NK-92 treated with Interleukin-12 subunit alpha and Interleukin-12 subunit beta, amount 100 ng/mL, for 24 hours (cell line): ENCODE data around the gene ADGRD2.

Experiments used
- DNase-seq: peaks from one replicate; lab custom pipeline; 2025; lab: John Stamatoyannopoulos, UW

The ADGRD2 gene

GRCh38 chr9:124478354-124478753 is 28.1 kb downstream of the ADGRD2 start:
- no peak for DNase-seq

GRCh38 chr9:124479371-124479770 is 29.1 kb downstream of the ADGRD2 start:
- no peak for DNase-seq

GRCh38 chr9:124479947-124480620 is 29.8 kb downstream of the ADGRD2 start:
- no peak for DNase-seq

- no peak for DNase-seq
These were observed 30.4 kb downstream of the ADGRD2 start for GRCh38 chr9:124480621-124480981.

- no peak for DNase-seq
These were observed 30.9 kb downstream of the ADGRD2 start for GRCh38 chr9:124481115-124481514.

- no peak for DNase-seq
These were observed 32.3 kb downstream of the ADGRD2 start for GRCh38 chr9:124482431-124483031.

GRCh38 chr9:124483481-124483880 is 33.2 kb downstream of the ADGRD2 start:
- no peak for DNase-seq

GRCh38 chr9:124485201-124485600 is 35.0 kb downstream of the ADGRD2 start:
- DNase-seq: no peak

- DNase-seq: no peak
These were observed 35.7 kb downstream of the ADGRD2 start for GRCh38 chr9:124485936-124486335.

GRCh38 chr9:124486778-124487259 is 36.6 kb downstream of the ADGRD2 start:
- DNase-seq: no peak

GRCh38 chr9:124487260-124488182 is 37.3 kb downstream of the ADGRD2 start:
- DNase-seq: no peak

GRCh38 chr9:124488641-124489210 is 38.5 kb downstream of the ADGRD2 start:
- DNase-seq: no peak

GRCh38 chr9:124489222-124489621 is 39.0 kb downstream of the ADGRD2 start:
- DNase-seq: no peak

- DNase-seq: no peak
These were observed 39.8 kb downstream of the ADGRD2 start for GRCh38 chr9:124490004-124490403.

GRCh38 chr9:124491049-124491975 is 41.1 kb downstream of the ADGRD2 start:
- DNase-seq: no peak

GRCh38 chr9:124492818-124493217 is 42.6 kb downstream of the ADGRD2 start:
- DNase-seq: no peak

- DNase-seq: no peak
These were observed 43.0 kb downstream of the ADGRD2 start for GRCh38 chr9:124493218-124493617.

- no peak for DNase-seq
These were observed 43.7 kb downstream of the ADGRD2 start for GRCh38 chr9:124493794-124494479.

- no peak for DNase-seq
These were observed 45.1 kb downstream of the ADGRD2 start for GRCh38 chr9:124495126-124496074.

GRCh38 chr9:124496075-124496449 is 45.8 kb downstream of the ADGRD2 start:
- DNase-seq: no peak
